ENCODE data around the gene LIN9.
"Not testable (repeated sequence)": the region's sequence is repeated elsewhere in the genome, so short reads cannot be mapped to it uniquely, and the experiment has no call there.

Gene LIN9

DNA sequence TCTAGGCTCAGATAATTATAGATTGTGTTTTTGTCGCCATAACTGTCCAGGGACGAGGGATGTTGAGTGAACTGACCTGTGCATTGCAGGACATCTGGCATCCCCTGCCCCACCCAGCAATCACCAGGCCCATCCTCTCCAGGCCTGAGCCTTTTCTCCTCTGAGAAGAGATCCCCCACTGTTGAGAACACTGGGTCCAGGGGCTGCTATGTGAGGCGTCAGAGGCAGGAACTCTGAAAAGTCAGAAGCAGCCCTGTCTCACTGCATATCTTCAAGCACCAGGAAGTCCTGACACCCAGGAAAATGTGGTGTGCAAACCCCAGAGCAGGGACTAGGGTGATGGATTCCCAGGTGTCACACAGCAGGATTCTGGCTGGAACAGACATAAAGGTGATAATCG is 105.3 kb downstream of the LIN9 start:
- no peak overlapping the region for H3K4me3 ChIP-seq (ENCODE audit: control insufficient read depth, low read depth, low read length)
- DNase-seq (ENCODE audit: low read depth): no peak
- TF ChIP-seq, protein P1, sequence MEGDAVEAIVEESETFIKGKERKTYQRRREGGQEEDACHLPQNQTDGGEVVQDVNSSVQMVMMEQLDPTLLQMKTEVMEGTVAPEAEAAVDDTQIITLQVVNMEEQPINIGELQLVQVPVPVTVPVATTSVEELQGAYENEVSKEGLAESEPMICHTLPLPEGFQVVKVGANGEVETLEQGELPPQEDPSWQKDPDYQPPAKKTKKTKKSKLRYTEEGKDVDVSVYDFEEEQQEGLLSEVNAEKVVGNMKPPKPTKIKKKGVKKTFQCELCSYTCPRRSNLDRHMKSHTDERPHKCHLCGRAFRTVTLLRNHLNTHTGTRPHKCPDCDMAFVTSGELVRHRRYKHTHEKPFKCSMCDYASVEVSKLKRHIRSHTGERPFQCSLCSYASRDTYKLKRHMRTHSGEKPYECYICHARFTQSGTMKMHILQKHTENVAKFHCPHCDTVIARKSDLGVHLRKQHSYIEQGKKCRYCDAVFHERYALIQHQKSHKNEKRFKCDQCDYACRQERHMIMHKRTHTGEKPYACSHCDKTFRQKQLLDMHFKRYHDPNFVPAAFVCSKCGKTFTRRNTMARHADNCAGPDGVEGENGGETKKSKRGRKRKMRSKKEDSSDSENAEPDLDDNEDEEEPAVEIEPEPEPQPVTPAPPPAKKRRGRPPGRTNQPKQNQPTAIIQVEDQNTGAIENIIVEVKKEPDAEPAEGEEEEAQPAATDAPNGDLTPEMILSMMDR (IDR thresholded peaks at IDR 0.05; ENCODE audit: control insufficient read depth, insufficient read depth, low read depth, low read length, missing control alignments): no peak

DNA sequence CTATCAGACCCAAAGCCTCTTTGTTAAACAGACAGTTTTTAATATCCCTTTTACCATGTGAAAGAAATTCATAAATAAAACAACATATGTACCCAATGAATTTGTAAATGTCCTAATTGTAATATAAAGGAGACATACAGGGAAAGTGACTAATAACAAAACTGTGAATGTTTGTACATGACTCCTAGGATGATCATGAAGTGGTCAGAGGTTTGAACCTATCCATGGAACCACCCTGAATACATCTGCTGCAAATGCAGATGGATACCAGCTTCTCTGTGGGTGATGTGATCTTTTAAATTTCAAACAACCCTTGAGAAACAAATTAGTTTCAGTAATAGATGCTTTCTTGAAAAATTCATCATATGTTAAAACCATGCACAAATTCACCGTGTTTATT is 105.7 kb downstream of the LIN9 start:
- no peak overlapping the region for H3K4me3 ChIP-seq (ENCODE audit: control insufficient read depth, low read depth, low read length)
- no peak for DNase-seq (ENCODE audit: low read depth)
- TF ChIP-seq, protein P1 (IDR thresholded peaks at IDR 0.05; ENCODE audit: control insufficient read depth, insufficient read depth, low read depth, low read length, missing control alignments): no peak

DNA sequence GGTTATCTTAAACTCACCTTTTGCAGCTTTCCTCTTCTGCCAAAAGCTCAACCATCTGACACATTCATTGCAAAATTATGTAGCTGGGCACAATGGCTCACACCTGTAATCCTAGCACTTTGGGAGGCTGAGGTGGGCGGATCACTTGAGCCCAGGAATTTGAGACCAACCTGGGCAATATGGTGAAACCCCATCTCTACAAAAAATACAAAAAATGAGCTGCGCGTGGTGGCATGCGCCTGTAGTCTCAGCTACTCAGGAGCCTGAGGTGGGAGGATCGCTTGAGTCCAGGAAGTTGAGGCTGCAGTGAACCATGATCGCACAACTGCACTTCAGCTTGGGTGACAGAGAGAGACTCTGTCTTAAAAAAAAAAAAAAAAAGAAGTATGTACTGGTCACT is 106.3 kb downstream of the LIN9 start:
- H3K4me3 ChIP-seq (ENCODE audit: control insufficient read depth, low read depth, low read length); DNase-seq (ENCODE audit: low read depth): not testable (repeated sequence)

DNA sequence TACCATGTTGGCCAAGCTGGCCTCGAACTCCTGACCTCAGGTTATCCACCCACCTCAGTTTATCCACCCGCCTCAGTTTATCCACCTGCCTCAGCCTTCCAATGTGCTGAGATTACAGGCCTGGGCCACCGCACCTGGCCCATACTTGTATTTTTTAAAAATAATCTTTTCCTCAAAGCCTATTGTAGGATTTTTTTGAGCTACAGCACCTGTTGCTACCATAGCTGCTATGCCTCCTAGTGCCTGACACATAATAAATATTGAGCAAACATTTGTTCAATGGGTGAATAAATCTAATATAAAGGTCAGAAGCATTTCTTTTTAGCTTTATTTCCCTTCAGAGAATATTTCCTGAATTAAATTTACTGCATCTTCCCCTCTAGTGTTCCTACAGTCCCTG is 106.7 kb downstream of the LIN9 start:
- TF ChIP-seq, protein P1 (IDR thresholded peaks at IDR 0.05; ENCODE audit: control insufficient read depth, insufficient read depth, low read depth, low read length, missing control alignments): no peak
- DNase-seq (ENCODE audit: low read depth): no peak
- H3K4me3 ChIP-seq (ENCODE audit: control insufficient read depth, low read depth, low read length): no peak overlapping the region

DNA sequence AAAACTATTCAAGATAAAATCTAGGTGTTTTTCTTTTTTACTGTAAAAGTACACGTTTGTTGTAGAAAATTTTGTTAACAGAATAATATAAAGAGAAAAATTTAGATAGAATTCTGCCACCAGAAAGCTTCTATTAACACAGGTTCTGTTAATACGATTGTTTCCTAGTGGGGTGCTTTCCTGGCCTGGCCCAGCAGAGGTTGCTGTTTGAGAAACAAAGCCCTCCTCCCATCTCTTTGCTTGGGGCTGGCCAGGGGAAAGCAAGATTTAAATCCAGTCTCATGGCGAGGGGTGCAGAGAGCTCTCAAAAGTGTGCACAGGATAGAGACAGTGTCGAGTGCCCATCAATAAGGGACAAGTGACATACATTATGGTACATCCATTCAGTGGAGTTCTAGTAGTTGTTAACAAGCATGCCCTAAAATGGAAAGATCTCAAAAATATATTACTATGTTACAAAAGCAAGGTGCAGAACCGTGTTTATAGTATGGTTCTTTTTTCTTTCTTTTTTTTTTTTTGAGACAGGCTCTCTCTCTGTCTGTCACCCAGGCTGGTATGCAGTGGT is 107.9 kb downstream of the LIN9 start:
- TF ChIP-seq, protein P1 (IDR thresholded peaks at IDR 0.05; ENCODE audit: control insufficient read depth, insufficient read depth, low read depth, low read length, missing control alignments): peak; percentile 41
- DNase-seq (ENCODE audit: low read depth): no peak
- no peak overlapping the region for H3K4me3 ChIP-seq (ENCODE audit: control insufficient read depth, low read depth, low read length)

DNA sequence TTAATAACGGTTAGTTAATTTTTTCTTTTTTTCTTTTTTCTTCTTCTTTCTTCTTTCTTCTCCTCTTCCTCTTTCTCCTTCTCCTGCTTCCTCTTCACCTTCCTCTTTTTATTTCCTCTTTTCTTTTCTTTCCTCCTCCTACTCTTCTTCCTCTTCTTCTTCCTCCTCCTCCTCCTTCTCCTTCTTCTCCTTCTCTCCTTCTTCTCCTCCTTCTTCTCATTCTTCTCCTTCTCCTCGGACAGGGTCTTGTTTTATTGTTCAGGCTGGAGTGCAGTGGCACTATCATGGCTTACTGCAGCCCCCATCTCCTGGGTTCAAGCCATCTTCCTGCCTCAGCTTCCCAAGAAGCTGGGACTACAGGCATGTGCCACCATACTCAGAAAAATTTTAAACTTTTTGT is 109.0 kb downstream of the LIN9 start:
- no peak overlapping the region for H3K4me3 ChIP-seq (ENCODE audit: control insufficient read depth, low read depth, low read length)
- TF ChIP-seq, protein P1 (IDR thresholded peaks at IDR 0.05; ENCODE audit: control insufficient read depth, insufficient read depth, low read depth, low read length, missing control alignments): no peak
- no peak for DNase-seq (ENCODE audit: low read depth)

DNA sequence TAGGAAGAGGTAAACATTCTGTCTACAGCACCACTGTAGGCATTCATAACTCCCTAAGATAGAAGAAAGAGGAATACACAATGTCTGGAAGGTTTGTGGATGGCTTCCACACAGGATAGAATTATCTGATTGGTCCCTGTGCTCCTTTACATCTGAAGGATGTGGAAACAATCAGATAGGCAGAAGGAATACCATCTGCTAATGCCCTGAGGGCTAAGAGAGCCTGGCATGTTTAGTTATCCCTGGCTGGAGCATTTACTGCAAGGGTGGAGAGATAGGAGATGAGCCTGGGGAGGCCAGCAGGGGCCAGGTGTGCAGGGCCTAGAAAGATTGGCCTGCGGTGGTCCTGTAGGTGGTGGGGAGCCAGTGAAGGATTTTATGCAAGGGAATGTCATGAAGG is 113.8 kb downstream of the LIN9 start:
- H3K4me3 ChIP-seq (ENCODE audit: control insufficient read depth, low read depth, low read length): no peak overlapping the region
- no peak for DNase-seq (ENCODE audit: low read depth)
- TF ChIP-seq, protein P1 (IDR thresholded peaks at IDR 0.05; ENCODE audit: control insufficient read depth, insufficient read depth, low read depth, low read length, missing control alignments): no peak

Measured in AG09309 (cell line).